Heart right ventricle (tissue), 16 donors: ENCODE data around the gene CERK. TPM values are rescaled to one million over a fixed set of nuclear protein-coding genes. Genes with fewer than 3 reads are reported as not detected.
"Not testable (repeated sequence)": the region's sequence is repeated elsewhere in the genome, so short reads cannot be mapped to it uniquely, and the experiment has no call there.

Source experiments
- ATAC-seq, 8 donors: fragments of 200-7000 bp; cut with Tn5 transposase; one replicate each; pipeline ENCODE4 v1.9.1; 2020; ENCODE audit warnings: mild to moderate bottlenecking in 8 of 8, moderate library complexity in 8 of 8, moderate number of reproducible peaks in 1 of 8
- DNase-seq, 2 donors: peaks; one replicate each; pipeline ENCODE4 v3.0.0-alpha.2; 2020
- H3K27ac ChIP-seq, 10 donors: fragments of 200-600 bp; sonication (generic) in 2 of 10; one replicate each; pipeline versions ENCODE4 v1.5.0 to v1.8.0; 2020 to 2022; ENCODE audit warnings: mild to moderate bottlenecking in 3 of 10
- H3K27me3 ChIP-seq, 7 donors: fragments of 200-600 bp; one replicate each; pipeline ENCODE4 v1.8.0; 2021 to 2022; ENCODE audit warnings: mild to moderate bottlenecking in 2 of 7
- H3K36me3 ChIP-seq, 9 donors: fragments of 200-600 bp; sonication (generic) in 1 of 9; one replicate each; pipeline versions ENCODE4 v1.5.0 to v1.8.0; 2020 to 2022; ENCODE audit warnings: mild to moderate bottlenecking in 2 of 9
- H3K4me1 ChIP-seq, 9 donors: fragments of 200-600 bp; sonication (generic) in 1 of 9; one replicate each; pipeline versions ENCODE4 v1.5.0 to v1.8.0; 2020 to 2022; ENCODE audit warnings: mild to moderate bottlenecking in 4 of 9
- H3K4me3 ChIP-seq, 10 donors: fragments of 200-600 bp; sonication (generic) in 2 of 10; one replicate each; pipeline versions ENCODE4 v1.5.0 to v1.8.0; 2020 to 2022; ENCODE audit warnings: mild to moderate bottlenecking in 7 of 10, moderate library complexity in 2 of 10
- H3K9me3 ChIP-seq, 11 donors: fragments of 200-600 bp in 10 of 11; sonication (generic) in 2 of 11; one replicate each; pipeline versions ENCODE4 v1.5.0 to v1.8.0; 2013 to 2022; ENCODE audit warnings: mild to moderate bottlenecking in 2 of 11, control low read depth in 1 of 11, moderate library complexity in 1 of 11
- CTCF ChIP-seq, 9 donors: fragments of 200-600 bp; sonication (generic) in 2 of 9; IDR thresholded peaks; one replicate each; pipeline versions ENCODE4 v1.5.0 to v1.8.0; 2021 to 2022; ENCODE audit warnings: antibody characterized with exemption in 9 of 9, mild to moderate bottlenecking in 5 of 9, moderate library complexity in 1 of 9
- WGBS, 2 donors: extraction: QIAGEN DNeasy Blood & Tissue Kit; methylation state at CpG; one replicate each; pipeline ENCODE4 v1.1.7; 2013; ENCODE audit warnings: inconsistent platforms in 1 of 2; 5-methylcytosine and 5-hydroxymethylcytosine counted together
- intact Hi-C, 10 donors: fragments of 100-400 bp; cut with DNase I; formaldehyde crosslinking; loops; one replicate each; pipeline versions ENCODE4 v1.11.1 to v1.14.2; 2022
- long read RNA-seq, 3 donors: library from polyadenylated mRNA; unstranded; transcript quantifications; one replicate each; pipeline ENCODE4 v2.0.0, GENCODE V29; 2020 to 2021
- polyA plus RNA-seq, 2 donors: library from polyadenylated mRNA; stranded (reverse); fragments of 200-250 nt; gene quantifications; one replicate each; pipeline ENCODE4 v1.2.3, GENCODE V29; 2013
- total RNA-seq, 10 donors: library from RNA; stranded (reverse); fragmentation: NEBNext Ultra II Directional in 3 of 10; extraction: Animal tissue kit (Norgen Biotek cat#: 25700) in 3 of 10; gene quantifications; one replicate each; pipeline versions ENCODE4 v1.2.1 to v1.2.4, GENCODE V29; 2021 to 2023
- donor health status: Arrhythmogenic right ventricular cardiomyopathy.
- donor health status: ischemic (EF 13 %, LVEDD 7.1; RV severe dilation, severe dysfunction).
- donor health status: healthy with polysubstance abuse.
- donor health status: DM: no; HTN: yes; CAD: no.
- donor health status: DM: no; HTN: no; CAD: no.
- donor health status: ischemic (EF 25% LVEDD 6.9; RV normal size, moderate dysfunction).
- donor health status: ischemic (EF 25% LVEDD 5.7; RV mildly dilated, moderate dysfunction).
- donor health status: healthy.
- donor health status: DM: yes; HTN: yes; CAD: no.
- donor health status: Ischemic cardiomyopathy.
- donor health status: ischemic (EF 35%, LVEDD 5.7; RV mildly dilated, moderate dysfunction).
- donor health status: nonischemic (EF 11% LVEDD 7.7; RV severe dilation, severe dysfunction).
- donor health status: DM: yes; HTN: yes; CAD: no.
- donor health status: PGD.
- donor health status: ischemic (EF 29% LVEDD 5.4; RV normal size, mild dysfunction).
- donor health status: nonischemic (EF 23%, LVEDD 6.1; RV moderate dilation, normal function).

CERK gene, protein sequence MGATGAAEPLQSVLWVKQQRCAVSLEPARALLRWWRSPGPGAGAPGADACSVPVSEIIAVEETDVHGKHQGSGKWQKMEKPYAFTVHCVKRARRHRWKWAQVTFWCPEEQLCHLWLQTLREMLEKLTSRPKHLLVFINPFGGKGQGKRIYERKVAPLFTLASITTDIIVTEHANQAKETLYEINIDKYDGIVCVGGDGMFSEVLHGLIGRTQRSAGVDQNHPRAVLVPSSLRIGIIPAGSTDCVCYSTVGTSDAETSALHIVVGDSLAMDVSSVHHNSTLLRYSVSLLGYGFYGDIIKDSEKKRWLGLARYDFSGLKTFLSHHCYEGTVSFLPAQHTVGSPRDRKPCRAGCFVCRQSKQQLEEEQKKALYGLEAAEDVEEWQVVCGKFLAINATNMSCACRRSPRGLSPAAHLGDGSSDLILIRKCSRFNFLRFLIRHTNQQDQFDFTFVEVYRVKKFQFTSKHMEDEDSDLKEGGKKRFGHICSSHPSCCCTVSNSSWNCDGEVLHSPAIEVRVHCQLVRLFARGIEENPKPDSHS
- total RNA-seq (10 to 100 TPM; 50.9 to 97.0 (median 74.2) TPM), polyA plus RNA-seq (10 to 100 TPM; 21.5 to 55.3 TPM)
- long read RNA-seq, donor 1, full-length matches to known transcripts: 77 of 119 reads
- long read RNA-seq, donor 1, partial matches to known transcripts: 14 of 119 reads
- long read RNA-seq, donor 1, other reads (novel, unspliced or antisense): 28 of 119 reads
- long read RNA-seq, donor 2, full-length matches to known transcripts: 56 of 81 reads
- long read RNA-seq, donor 2, partial matches to known transcripts: 3 of 81 reads
- long read RNA-seq, donor 2, other reads (novel, unspliced or antisense): 22 of 81 reads
- long read RNA-seq, donor 3, full-length matches to known transcripts: 4 of 53 reads
- long read RNA-seq, donor 3, partial matches to known transcripts: 22 of 53 reads
- long read RNA-seq, donor 3, other reads (novel, unspliced or antisense): 27 of 53 reads

GRCh38 chr22:46737976-46738646, at the start of gene CERK:
TSS of gene CERK (minus strand) at chr22:46738252. CDS start at chr22:46738148, 104 bp downstream.
- ATAC-seq: peak; percentile 69 to 89 (median 74)
- intact Hi-C loops: loop anchor here in 6 of 10 donors (5.0 to 10.0 kb wide), 4 partner anchors 161 to 383 kb away; no protein-coding TSS in a partner anchor
- no peaks in the 10 kb centered on the region for H3K27me3 ChIP-seq
- no peaks in the 10 kb centered on the region for H3K9me3 ChIP-seq
- peak; percentile 81 to 91 for DNase-seq
- H3K4me1 ChIP-seq: peaks cover 28 to 83% (median 70%) of the 10 kb centered on the region in 9 donors
- H3K4me3 ChIP-seq: peak within 1 kb of the TSS; percentile 57 to 99 (median 92)
- peak within 1 kb of the TSS; percentile 96 to 99 (median 98) for H3K27ac ChIP-seq
- TF ChIP-seq CTCF (IDR thresholded peaks at IDR 0.05): no peak
- H3K36me3 ChIP-seq: peaks cover 0 to 8% (median 0%) of the 10 kb centered on the region in 9 donors
- WGBS, 2 donors: 0% methylated on average over 41 to 95 of the region's 99 CpGs

DNA sequence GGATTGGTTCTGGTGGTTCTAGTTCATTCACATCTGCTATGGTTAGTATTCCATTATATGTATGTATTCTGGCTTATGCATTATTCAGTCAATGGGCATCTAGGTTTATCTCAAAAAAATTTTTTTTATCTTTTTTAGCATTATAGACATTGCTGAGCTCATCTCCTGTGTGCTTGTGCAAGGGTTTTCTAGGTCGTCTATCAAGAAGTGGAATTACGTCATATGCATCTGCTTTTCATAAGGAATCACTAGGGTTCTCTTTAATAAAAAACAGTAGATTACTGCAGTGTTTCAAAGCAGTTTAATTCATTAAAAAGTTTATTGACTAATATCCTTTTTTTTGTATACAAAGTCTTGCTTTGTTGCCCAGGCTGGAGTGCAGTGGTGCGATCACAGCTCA, 45.7 kb upstream of the CERK start:
- intact Hi-C loops: no loop called here
- no peaks in the 10 kb centered on the region for H3K27me3 ChIP-seq
- TF ChIP-seq CTCF (IDR thresholded peaks at IDR 0.05): no peak

DNA sequence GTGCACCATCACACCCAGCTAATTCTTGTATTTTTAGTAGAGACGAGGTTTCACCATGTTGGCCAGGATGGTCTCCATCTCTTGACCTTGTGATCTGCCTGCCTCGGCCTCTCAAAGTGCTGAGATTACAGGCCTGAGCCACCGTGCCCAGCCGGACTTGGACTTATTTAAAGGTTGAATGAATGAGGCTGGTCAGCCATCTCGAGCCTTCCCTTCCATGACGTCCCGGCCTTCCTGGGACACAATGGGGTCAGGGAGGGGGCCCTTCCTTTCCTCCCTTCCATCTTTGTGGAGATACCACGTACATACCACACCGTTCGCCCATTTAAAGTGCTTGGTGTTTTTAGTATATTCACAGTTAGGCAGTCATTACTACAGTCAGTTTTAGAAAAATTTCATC, 44.1 kb upstream of the CERK start:
- H3K27ac ChIP-seq, intact Hi-C loops, DNase-seq, H3K36me3 ChIP-seq, H3K9me3 ChIP-seq, ATAC-seq, H3K4me3 ChIP-seq, H3K27me3 ChIP-seq: not testable (repeated sequence)
- WGBS, 2 donors: 88 to 93% methylated on average over 10 of the region's 10 CpGs
- peaks cover 0 to 20% (median 6%) of the 10 kb centered on the region in 9 donors for H3K4me1 ChIP-seq

More for the DNA sequence above, 45.7 kb upstream of the CERK start:
- Histone ChIP-seq H3K36me3 (peaks cover 0 to 10% (median 0%) of the 10 kb centered on the region in 9 donors), H3K27ac (no peak overlapping the region), H3K4me1 (peaks cover 0 to 19% (median 3%) of the 10 kb centered on the region in 9 donors), H3K4me3 (no peak overlapping the region), H3K9me3 (peaks cover 0 to 10% (median 0%) of the 10 kb centered on the region in 11 donors)
- DNase-seq (no peak), ATAC-seq (no peak)
- 89 to 92% methylated on average over 3 of the region's 3 CpGs for WGBS, 2 donors

DNA sequence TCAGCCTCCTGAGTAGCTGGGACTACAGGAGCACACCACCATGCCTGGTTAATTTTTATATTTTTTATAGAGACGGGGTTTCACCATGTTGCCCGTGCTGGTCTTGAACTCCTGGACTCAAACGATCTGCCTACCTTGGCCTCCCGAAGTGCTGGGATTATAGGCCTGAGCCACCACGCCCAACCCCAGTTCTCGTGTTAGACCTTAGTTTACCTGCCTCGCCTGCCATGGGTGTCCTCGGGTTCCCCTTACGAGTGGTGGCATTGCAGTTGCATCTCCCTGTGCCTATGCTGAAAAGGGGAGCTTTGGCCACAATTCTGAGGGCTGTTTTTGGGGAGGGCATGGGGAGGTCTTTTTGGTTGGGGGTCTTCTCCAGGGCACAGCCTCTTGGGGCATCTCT, 43.2 kb upstream of the CERK start:
- no peak for DNase-seq
- 96 to 99% methylated on average over 9 of the region's 9 CpGs for WGBS, 2 donors
- Histone ChIP-seq H3K9me3 (peaks cover 0 to 7% (median 0%) of the 10 kb centered on the region in 11 donors), H3K36me3 (peaks cover 0 to 10% (median 0%) of the 10 kb centered on the region in 9 donors), H3K4me1 (peaks cover 0 to 29% (median 15%) of the 10 kb centered on the region in 9 donors), H3K27me3 (no peaks in the 10 kb centered on the region), H3K4me3 (no peak overlapping the region), H3K27ac (no peak overlapping the region)
- intact Hi-C loops: no loop called here
- TF ChIP-seq CTCF (IDR thresholded peaks at IDR 0.05): no peak
- ATAC-seq: no peak
